ENCODE data around the gene SUGCT.

DNA sequence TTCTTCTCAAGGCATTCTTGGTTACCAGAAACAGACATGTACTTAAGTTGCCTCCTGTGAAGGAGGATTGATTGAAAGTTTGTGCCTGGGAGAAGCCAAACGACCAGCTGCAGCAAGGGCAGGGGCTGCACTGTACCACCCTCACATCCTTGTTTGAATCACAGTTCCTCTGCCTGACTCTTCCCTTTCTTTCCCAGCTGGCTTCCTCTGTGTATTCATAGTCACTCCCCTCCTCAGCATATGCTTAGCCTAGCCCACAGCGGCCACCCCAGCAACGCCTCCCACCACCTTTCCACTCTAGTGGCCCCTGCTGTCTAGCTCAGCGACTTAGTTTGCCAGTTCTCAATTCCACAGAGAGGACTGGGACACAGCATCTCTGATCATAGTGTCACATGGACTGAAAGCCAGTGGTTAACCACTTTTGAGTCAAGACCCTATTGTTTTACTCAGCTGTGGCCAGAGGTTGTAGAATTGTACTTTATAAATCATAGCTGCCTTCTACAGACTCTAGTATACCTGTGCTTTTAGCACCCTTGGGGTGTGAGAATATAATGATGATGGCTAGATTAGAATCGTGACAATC is 643.0 kb downstream of the SUGCT start:
- TF ChIP-seq, protein P1, sequence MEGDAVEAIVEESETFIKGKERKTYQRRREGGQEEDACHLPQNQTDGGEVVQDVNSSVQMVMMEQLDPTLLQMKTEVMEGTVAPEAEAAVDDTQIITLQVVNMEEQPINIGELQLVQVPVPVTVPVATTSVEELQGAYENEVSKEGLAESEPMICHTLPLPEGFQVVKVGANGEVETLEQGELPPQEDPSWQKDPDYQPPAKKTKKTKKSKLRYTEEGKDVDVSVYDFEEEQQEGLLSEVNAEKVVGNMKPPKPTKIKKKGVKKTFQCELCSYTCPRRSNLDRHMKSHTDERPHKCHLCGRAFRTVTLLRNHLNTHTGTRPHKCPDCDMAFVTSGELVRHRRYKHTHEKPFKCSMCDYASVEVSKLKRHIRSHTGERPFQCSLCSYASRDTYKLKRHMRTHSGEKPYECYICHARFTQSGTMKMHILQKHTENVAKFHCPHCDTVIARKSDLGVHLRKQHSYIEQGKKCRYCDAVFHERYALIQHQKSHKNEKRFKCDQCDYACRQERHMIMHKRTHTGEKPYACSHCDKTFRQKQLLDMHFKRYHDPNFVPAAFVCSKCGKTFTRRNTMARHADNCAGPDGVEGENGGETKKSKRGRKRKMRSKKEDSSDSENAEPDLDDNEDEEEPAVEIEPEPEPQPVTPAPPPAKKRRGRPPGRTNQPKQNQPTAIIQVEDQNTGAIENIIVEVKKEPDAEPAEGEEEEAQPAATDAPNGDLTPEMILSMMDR (IDR thresholded peaks at IDR 0.05), result no peak
- TF ChIP-seq POLR2AphosphoS5 (IDR thresholded peaks at IDR 0.05) (no peak), POLR2A (IDR thresholded peaks at IDR 0.05) (no peak), EP300 (IDR thresholded peaks at IDR 0.05) (no peak)

All from stomach (tissue), 4 donors.